ENCODE data around the gene HMGB1. TPM values are rescaled to one million over a fixed set of nuclear protein-coding genes. Genes with fewer than 3 reads are reported as not detected.

HMGB1 gene
- total RNA-seq, 1 experiment from 2014 or later: 567 TPM

DNA sequence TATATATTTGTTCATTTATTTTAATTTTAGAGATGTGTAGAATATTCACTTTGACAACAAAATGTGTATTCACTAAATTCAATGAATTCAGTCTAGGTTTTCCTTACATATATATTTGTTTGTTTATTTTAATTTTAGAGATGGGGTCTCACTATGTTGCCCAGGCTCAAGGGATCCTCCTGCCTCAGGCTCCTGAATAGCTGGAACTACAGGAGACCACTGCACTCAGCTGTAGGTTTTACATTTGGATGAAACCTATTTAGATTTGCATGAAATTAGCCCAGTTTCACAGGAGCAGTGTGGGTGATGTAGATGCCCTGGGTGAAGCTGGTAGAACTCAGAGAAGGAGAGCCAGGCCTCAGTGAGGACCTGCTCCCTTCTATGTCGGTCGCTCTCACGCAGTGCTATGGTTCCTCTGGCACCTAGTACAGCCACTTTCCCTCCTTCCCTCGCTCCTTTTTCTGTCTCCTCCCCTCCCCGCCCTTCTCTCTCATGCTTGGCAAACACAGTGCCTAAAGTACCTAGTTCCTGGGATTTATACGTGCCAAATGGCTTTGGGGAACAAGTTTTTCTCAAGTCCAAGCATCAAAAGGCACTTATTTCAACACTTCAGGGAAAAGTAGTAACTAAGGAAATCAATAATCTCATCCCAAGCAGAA is 14.7 kb upstream of the HMGB1 start:
- Histone ChIP-seq H2AFZ (ENCODE audit: low read length) (no peak overlapping the region), H4K20me1 (ENCODE audit: low read length) (no peaks in the 10 kb centered on the region), H3K79me2 (ENCODE audit: low read length) (no peaks in the 10 kb centered on the region), H3K27ac (ENCODE audit: low read length) (no peak overlapping the region), H3K9me3 (ENCODE audit: low read length) (no peaks in the 10 kb centered on the region), H3K36me3 (ENCODE audit: low read depth, low read length) (no peaks in the 10 kb centered on the region), H3F3A (ENCODE audit: low read length, unreplicated experiment) (no peaks in the 10 kb centered on the region), H3K27me3 (ENCODE audit: low read length) (no peaks in the 10 kb centered on the region), H3K9me2 (replicated peaks; ENCODE audit: low read length) (no peaks in the 10 kb centered on the region), H3K4me2 (ENCODE audit: low read length) (no peak overlapping the region), H3K4me3 (ENCODE audit: low read length) (no peak overlapping the region), H3K9ac (ENCODE audit: low read length) (no peak overlapping the region), H3K4me1 (ENCODE audit: insufficient read depth, low read length) (no peaks in the 10 kb centered on the region)
- CTCF ChIA-PET: no interaction called here
- POLR2A ChIA-PET (ENCODE audit: unreplicated experiment): no interaction called here
- intact Hi-C loops (cut with micrococcal nuclease): no loop called here
- TF ChIP-seq, protein P1, sequence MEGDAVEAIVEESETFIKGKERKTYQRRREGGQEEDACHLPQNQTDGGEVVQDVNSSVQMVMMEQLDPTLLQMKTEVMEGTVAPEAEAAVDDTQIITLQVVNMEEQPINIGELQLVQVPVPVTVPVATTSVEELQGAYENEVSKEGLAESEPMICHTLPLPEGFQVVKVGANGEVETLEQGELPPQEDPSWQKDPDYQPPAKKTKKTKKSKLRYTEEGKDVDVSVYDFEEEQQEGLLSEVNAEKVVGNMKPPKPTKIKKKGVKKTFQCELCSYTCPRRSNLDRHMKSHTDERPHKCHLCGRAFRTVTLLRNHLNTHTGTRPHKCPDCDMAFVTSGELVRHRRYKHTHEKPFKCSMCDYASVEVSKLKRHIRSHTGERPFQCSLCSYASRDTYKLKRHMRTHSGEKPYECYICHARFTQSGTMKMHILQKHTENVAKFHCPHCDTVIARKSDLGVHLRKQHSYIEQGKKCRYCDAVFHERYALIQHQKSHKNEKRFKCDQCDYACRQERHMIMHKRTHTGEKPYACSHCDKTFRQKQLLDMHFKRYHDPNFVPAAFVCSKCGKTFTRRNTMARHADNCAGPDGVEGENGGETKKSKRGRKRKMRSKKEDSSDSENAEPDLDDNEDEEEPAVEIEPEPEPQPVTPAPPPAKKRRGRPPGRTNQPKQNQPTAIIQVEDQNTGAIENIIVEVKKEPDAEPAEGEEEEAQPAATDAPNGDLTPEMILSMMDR (conservative IDR thresholded peaks at IDR 0.05; ENCODE audit: low read depth, low read length): no peak
- TF ChIP-seq EZH2phosphoT487 (IDR thresholded peaks at IDR 0.05; ENCODE audit: borderline replicate concordance, low read length) (no peak), EZH2 (IDR thresholded peaks at IDR 0.05; ENCODE audit: low read length, unreplicated experiment) (no peak)
- no TSS peak for BruUV-seq (replicated peaks)
- ATAC-seq (no peak), DNase-seq (no peak)

DNA sequence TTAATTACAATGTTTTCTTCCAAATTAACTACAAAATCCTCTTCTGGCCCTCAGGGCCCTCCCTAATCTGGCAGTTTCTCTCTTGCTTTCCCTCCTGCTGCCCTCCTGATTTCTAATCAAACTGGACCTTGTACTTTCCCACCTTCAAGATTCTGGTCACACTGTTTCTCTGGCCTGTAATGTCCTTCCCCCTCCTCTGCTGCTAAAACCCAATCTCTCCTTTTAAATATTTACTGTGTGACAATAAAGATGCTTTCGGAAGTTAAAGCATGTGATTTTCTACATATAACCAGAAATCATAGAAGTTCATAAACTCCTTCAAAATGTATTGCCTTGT is 14.1 kb upstream of the HMGB1 start:
- Histone ChIP-seq H3K4me2 (ENCODE audit: low read length) (no peak overlapping the region), H3K9ac (ENCODE audit: low read length) (no peak overlapping the region), H2AFZ (ENCODE audit: low read length) (no peak overlapping the region), H3K79me2 (ENCODE audit: low read length) (no peaks in the 10 kb centered on the region), H3K9me2 (replicated peaks; ENCODE audit: low read length) (no peaks in the 10 kb centered on the region), H3K9me3 (ENCODE audit: low read length) (no peaks in the 10 kb centered on the region), H3K4me1 (ENCODE audit: insufficient read depth, low read length) (no peaks in the 10 kb centered on the region), H3K27ac (ENCODE audit: low read length) (no peak overlapping the region), H3K4me3 (ENCODE audit: low read length) (no peak overlapping the region), H3K27me3 (ENCODE audit: low read length) (no peaks in the 10 kb centered on the region), H3F3A (ENCODE audit: low read length, unreplicated experiment) (no peaks in the 10 kb centered on the region), H3K36me3 (ENCODE audit: low read depth, low read length) (no peaks in the 10 kb centered on the region), H4K20me1 (ENCODE audit: low read length) (no peaks in the 10 kb centered on the region)
- POLR2A ChIA-PET (ENCODE audit: unreplicated experiment): no interaction called here
- no peak for TF ChIP-seq EZH2phosphoT487 (IDR thresholded peaks at IDR 0.05; ENCODE audit: borderline replicate concordance, low read length)
- TF ChIP-seq, protein P1 (conservative IDR thresholded peaks at IDR 0.05; ENCODE audit: low read depth, low read length): no peak
- no peak for TF ChIP-seq EZH2 (IDR thresholded peaks at IDR 0.05; ENCODE audit: low read length, unreplicated experiment)
- CTCF ChIA-PET: no interaction called here
- DNase-seq: no peak
- ATAC-seq: no peak
- BruUV-seq (replicated peaks): no TSS peak
- intact Hi-C loops (cut with micrococcal nuclease): no loop called here

DNA sequence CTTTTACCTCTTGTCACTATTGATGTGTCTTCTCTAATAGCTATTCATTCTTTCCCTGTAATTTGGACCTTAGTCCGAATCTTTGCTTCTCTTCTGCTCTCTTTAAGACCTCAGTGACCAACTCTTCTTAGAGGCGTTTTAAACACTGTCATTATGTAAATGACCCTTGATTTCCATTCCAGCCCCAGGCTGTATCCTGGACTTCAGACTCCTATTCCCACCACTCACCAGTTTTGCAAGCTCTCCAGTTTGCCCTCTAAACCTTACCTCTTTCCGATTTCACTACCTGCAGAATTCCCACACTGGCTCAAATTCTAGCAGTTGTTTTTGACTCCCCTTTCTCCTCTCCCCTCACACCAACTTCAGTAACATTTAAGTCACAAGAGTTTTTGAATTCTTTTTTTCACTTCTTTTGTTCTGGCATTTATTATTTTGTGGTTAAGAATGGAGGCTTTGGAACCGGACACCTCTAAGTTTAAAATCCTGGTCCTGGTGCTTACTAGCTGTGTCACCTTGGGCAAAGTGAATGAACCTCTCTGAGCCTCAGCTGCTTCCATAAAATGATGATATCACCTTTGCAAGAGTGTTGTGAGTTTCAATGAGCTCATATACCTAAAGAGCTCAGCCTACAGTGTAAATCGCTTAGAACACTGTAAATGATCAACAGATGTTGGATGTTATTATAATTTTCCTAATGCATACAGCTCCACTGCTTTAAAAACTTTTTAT is 13.6 kb upstream of the HMGB1 start:
- H2AFZ ChIP-seq (ENCODE audit: low read length): no peak overlapping the region
- H3F3A ChIP-seq (ENCODE audit: low read length, unreplicated experiment): no peaks in the 10 kb centered on the region
- intact Hi-C loops (cut with micrococcal nuclease): no loop called here
- no peak overlapping the region for H3K27ac ChIP-seq (ENCODE audit: low read length)
- H3K4me1 ChIP-seq (ENCODE audit: insufficient read depth, low read length): no peaks in the 10 kb centered on the region
- no peak for ATAC-seq
- no peak for DNase-seq
- no peaks in the 10 kb centered on the region for H3K79me2 ChIP-seq (ENCODE audit: low read length)
- H3K4me2 ChIP-seq (ENCODE audit: low read length): no peak overlapping the region
- no peak for TF ChIP-seq EZH2phosphoT487 (IDR thresholded peaks at IDR 0.05; ENCODE audit: borderline replicate concordance, low read length)
- no peak for TF ChIP-seq EZH2 (IDR thresholded peaks at IDR 0.05; ENCODE audit: low read length, unreplicated experiment)
- TF ChIP-seq, protein P1 (conservative IDR thresholded peaks at IDR 0.05; ENCODE audit: low read depth, low read length): no peak
- no peak overlapping the region for H3K4me3 ChIP-seq (ENCODE audit: low read length)
- no peaks in the 10 kb centered on the region for H3K36me3 ChIP-seq (ENCODE audit: low read depth, low read length)
- H3K9me2 ChIP-seq (replicated peaks; ENCODE audit: low read length): no peaks in the 10 kb centered on the region
- H3K9ac ChIP-seq (ENCODE audit: low read length): no peak overlapping the region
- no peaks in the 10 kb centered on the region for H3K27me3 ChIP-seq (ENCODE audit: low read length)
- no peaks in the 10 kb centered on the region for H4K20me1 ChIP-seq (ENCODE audit: low read length)
- no peaks in the 10 kb centered on the region for H3K9me3 ChIP-seq (ENCODE audit: low read length)
- BruUV-seq (replicated peaks): no TSS peak
- ChIA-PET CTCF (no interaction called here), POLR2A (ENCODE audit: unreplicated experiment) (no interaction called here)
